Activated naive CD4-positive, alpha-beta T cell treated with anti-CD3 and anti-CD28 coated beads, Interleukin-2, amount 50 U/mL, for 72 hours (primary cell): Measurements from ENCODE around the gene SPRY2. TPM values are rescaled to one million over a fixed set of nuclear protein-coding genes. Genes with fewer than 3 reads are reported as not detected.
A peak's percentile ranks its signal among the peaks of the same experiment; 100 is the strongest.

ENCODE experiments used
- ATAC-seq, 2 donors: fragments of 150-1000 bp; cut with Tn5 transposase; 2 replicates each; pipeline ENCODE4 v1.10.0; 2021; ENCODE audit warnings: mild to moderate bottlenecking in 2 of 2, moderate library complexity in 2 of 2
- DNase-seq, 2 donors: peaks; one replicate each; pipeline ENCODE4 v3.0.0; 2021 to 2022; ENCODE audit warnings: low spot score in 2 of 2
- H3K27ac Mint-ChIP-seq, 2 donors: one replicate each; pipeline ENCODE4 v1.8.0; 2022; ENCODE audit warnings: mild to moderate bottlenecking in 2 of 2, mixed read lengths in 2 of 2
- H3K36me3 Mint-ChIP-seq, 2 donors: one replicate each; pipeline ENCODE4 v1.8.0; 2022; ENCODE audit warnings: mixed read lengths in 2 of 2
- H3K9me3 Mint-ChIP-seq, 2 donors: one replicate each; pipeline ENCODE4 v1.8.0; 2022; ENCODE audit warnings: mixed read lengths in 2 of 2
- total RNA-seq, 2 donors: library from RNA; stranded (reverse); gene quantifications; one replicate each; pipeline ENCODE4 v1.2.3, GENCODE V29; 2022

Gene SPRY2
- total RNA-seq, 2 donors from 2014 or later = 0.41 to 0.91 TPM

- no peaks in the 10 kb centered on the region for H3K36me3 Mint-ChIP-seq
- H3K27ac Mint-ChIP-seq = no peak overlapping the region
- no peak for DNase-seq
- ATAC-seq = no peak
- no peaks in the 10 kb centered on the region for H3K9me3 Mint-ChIP-seq
Observed at GRCh38 chr13:80337288-80338081, 3.4 kb downstream of the SPRY2 start.

DNA sequence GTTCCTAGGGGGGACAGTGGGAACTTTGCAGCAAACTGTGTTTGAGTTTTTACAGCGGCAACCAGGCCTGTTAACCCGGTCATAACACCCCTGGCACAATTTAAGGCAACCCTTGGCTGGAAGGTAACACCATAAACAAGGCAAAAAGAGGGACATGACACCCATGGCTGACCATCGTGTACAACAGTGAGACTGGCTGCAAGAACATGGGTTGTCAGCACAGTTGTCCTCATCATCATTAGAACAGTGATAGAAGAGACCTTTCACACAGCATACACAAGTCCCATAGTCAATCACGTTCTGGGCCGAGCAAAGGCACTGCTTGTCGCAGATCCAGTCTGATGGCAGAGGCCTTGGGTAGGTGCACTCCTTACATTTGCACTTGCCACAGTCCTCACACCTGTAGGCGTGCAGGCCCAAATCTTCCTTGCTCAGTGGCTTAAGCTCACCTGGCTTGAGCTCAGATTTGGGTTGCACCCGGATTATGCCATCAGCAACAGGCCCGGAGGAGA, 4.1 kb downstream of the SPRY2 start:
- DNase-seq = no peak
- no peaks in the 10 kb centered on the region for H3K9me3 Mint-ChIP-seq
- H3K27ac Mint-ChIP-seq = no peak overlapping the region
- no peak for ATAC-seq
- H3K36me3 Mint-ChIP-seq = no peaks in the 10 kb centered on the region

DNA sequence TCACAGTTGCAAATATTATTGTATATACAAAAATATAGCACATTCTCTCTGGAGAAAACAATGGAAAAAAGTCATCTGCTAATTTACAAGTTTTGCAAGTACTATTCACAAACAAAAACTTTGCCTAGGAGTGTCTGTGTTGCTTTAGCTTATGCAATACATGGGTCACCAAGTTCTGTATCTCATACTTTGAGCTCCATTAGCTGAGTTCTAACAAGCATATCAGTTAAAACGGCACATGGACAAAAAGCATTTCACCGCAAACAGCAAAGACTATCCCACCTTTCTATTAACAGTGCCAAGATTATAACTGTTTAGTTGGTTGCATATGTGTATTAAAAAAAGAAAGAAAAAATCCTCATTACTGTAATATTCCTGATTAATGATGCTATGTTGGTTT, 4.6 kb downstream of the SPRY2 start:
- Mint-ChIP-seq H3K9me3 (no peaks in the 10 kb centered on the region), H3K36me3 (no peaks in the 10 kb centered on the region), H3K27ac (no peak overlapping the region)
- no peak for DNase-seq
- ATAC-seq = no peak

DNA sequence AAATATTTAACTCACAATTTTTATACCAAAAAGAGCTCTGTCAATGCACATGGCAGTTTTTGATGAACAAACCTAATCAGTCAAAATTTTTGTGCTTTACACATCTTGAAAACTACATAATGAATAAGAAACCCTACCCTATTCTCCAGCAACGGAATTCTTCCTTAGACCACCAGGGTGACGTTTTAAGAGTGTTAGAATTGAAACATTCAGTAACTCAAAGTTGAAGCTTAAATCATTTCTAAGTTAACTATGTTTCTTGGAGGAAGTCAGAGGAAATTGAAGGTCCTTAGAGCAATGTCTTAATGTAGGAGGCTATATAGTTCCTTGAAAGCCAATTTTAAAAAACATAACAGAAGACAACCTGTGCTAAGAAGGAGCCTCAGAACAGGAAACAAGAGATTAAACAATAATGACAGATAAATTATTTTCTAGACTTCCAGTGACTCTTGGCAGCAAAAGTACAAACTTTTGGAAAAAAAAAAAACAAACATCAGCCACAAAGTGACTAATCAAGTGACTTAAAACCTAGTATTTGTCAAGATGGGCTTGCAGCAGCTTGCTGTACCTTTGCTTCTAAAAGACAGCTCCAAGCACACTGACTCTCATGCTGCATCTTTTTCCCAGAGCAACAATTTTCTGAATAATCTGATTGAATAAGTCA, 6.2 kb downstream of the SPRY2 start:
- ATAC-seq (no peak), DNase-seq (no peak)
- Mint-ChIP-seq H3K27ac (no peak overlapping the region), H3K36me3 (no peaks in the 10 kb centered on the region), H3K9me3 (no peaks in the 10 kb centered on the region)

DNA sequence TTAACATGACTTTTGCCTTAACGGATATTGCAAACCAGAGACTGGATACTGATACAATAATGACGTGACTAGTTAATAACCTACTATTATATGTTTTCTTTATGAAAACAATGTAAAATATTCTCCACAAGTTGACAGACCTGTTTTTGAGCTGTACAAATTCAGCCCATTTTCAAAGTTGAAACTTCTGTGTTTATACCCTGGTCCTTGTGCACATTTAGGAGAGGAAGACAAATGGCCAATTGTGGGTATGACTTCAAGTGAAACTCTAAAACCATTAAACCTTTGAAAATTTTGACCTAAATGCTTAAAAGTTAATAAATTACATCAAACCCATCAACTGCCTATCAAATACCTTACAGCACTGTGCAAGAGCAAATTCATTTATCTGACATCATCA, 8.9 kb downstream of the SPRY2 start:
- Mint-ChIP-seq H3K27ac (no peak overlapping the region), H3K36me3 (no peaks in the 10 kb centered on the region), H3K9me3 (no peaks in the 10 kb centered on the region)
- ATAC-seq = no peak
- no peak for DNase-seq

GRCh38 chr13:80329250-80329649, 11.7 kb downstream of the SPRY2 start:
- no peaks in the 10 kb centered on the region for H3K9me3 Mint-ChIP-seq
- H3K27ac Mint-ChIP-seq = no peak overlapping the region
- H3K36me3 Mint-ChIP-seq = no peaks in the 10 kb centered on the region
- no peak for DNase-seq
- no peak for ATAC-seq

DNA sequence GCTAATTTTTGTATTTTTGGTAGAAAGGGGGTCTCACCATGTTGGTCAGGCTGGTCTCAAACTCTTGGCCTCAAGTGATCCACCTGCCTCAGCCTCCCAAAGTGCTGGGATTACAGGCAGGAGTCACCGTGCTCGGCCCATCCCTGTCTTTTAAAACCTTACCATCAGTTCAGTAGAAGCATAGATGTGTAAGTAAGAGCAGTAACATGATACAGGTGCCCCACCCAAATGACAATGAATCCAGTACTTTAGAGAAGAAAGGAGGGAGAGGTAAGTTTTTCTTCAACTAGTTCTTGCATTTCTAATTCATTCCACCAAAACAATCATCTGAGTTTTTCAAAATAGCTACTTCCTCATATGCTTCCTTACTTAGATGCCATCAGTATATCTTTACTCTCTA, 21.9 kb downstream of the SPRY2 start:
- Mint-ChIP-seq H3K36me3 (no peaks in the 10 kb centered on the region), H3K9me3 (peaks cover 0 to 5% of the 10 kb centered on the region in 2 donors), H3K27ac (no peak overlapping the region)
- no peak for DNase-seq
- ATAC-seq = no peak

GRCh38 chr13:80314711-80315653, 25.9 kb downstream of the SPRY2 start:
- no peaks in the 10 kb centered on the region for H3K36me3 Mint-ChIP-seq
- no peaks in the 10 kb centered on the region for H3K9me3 Mint-ChIP-seq
- H3K27ac Mint-ChIP-seq = no peak overlapping the region
- ATAC-seq = no peak
- DNase-seq = no peak

DNA sequence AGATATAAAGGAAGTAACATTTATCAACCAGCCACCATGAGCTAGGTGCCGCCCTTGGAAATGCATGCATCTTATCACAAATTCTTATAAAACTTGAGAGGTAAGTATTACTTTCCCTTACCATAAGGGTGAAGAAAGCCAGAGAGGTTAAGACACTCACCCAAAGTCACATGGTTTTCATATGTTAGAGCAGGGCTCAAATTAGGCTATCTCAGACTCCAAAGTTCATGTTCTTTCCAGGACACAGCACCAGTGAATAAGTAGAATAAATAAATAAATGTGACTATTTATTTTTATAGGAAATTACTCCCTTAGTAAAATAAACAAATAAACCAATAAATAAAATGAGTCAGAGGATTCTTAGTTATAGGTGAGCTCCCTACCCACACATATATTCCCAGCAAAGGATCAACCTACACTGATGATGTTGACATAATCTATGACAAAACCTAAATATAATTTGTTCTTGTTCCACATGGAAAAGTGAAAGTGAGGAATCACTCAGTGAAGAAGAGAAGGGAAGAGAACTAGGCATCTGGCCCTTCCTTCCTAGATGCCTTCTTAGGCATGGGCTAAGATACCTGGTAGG, 27.2 kb downstream of the SPRY2 start:
- Mint-ChIP-seq H3K9me3 (no peaks in the 10 kb centered on the region), H3K36me3 (no peaks in the 10 kb centered on the region), H3K27ac (no peak overlapping the region)
- DNase-seq (no peak), ATAC-seq (no peak)

- H3K9me3 Mint-ChIP-seq = no peaks in the 10 kb centered on the region
- no peak for ATAC-seq
- no peak overlapping the region for H3K27ac Mint-ChIP-seq
- H3K36me3 Mint-ChIP-seq = no peaks in the 10 kb centered on the region
- no peak for DNase-seq
Observed at GRCh38 chr13:80312967-80313366, 28.0 kb downstream of the SPRY2 start.

DNA sequence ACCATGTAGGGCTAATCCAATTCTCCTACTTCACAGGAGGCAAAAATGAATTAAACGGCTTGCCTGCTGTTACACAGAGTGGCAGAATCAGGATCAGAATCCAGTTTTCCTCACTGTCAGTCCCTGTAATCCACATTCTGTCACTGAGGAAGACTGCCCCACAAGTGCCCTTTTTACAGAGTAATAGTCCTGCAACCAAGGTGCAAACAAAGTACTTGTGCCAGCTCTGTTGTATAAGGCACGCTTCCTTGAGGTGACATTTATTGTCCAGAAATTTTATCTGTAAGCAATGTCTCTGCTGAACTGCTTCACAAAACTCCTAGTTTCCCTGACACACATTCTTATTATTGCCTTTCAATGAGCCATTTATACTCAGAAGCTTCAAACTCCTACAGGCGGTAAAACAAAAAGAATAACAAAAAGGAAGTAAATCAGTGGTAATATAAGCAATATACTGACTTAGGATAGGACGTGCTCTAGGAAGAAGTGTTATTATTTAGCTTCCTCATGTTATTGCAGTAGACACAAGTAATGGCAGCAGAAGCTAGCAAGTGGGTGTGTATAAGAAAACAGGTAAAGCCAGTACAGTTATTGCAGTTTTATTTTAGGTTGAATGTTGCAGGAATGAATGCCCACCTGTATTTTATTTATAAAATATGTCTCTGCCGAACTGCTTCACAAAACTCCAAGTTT, 28.8 kb downstream of the SPRY2 start:
- no peak for ATAC-seq
- no peak overlapping the region for H3K27ac Mint-ChIP-seq
- H3K9me3 Mint-ChIP-seq = no peaks in the 10 kb centered on the region
- H3K36me3 Mint-ChIP-seq = no peaks in the 10 kb centered on the region
- DNase-seq = no peak

DNA sequence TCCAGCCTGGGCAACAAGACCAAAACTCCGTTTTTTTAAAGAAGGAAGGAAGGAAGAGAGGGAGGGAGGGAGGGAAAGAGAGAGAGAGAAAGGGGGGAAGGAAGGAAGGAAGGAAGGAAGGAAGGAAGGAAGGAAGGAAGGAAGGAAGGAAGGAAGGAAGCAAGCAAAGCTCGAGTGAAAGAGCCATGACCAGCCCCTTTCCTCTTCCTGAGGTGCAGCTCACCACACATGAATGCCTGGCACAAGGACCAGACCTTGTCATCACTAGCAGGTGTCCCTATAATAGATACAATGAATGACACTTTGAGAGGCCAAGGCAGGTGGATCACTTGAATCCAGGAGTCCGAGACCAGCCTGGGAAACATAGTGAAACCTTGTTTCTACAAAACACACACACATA, 31.0 kb downstream of the SPRY2 start:
- no peaks in the 10 kb centered on the region for H3K36me3 Mint-ChIP-seq
- ATAC-seq = no peak
- DNase-seq = no peak
- peak overlapping the region in 1 of 2 donors; percentile 26 for H3K27ac Mint-ChIP-seq
- no peaks in the 10 kb centered on the region for H3K9me3 Mint-ChIP-seq

DNA sequence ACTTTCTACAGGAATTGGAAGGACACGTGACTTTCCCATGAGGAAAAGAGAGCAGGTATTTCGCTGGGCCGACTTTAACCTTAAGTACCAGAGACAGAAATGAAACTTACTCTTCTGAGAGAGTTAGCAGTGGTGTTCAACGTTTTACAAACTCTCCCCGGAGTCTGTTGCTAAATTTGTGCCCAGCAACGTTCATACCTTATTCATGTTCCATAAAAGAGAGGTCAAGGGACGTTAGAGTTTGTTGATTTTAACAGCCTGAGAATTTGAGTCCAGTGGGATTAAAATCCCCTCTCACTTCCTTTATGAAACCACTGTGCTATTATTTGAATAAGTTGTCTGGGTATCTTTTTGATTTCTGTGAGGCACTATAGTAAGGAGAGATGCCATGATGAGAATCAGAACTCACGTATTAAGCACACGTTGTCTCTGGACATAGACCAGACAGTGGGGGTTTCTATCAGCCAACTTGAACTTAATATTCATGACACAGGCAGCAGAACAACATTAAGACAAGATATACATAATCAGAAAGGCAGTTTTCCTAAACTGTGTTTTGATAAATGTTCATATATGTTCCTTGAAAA, 33.4 kb downstream of the SPRY2 start:
- ATAC-seq (no peak), DNase-seq (no peak)
- no peaks in the 10 kb centered on the region for H3K9me3 Mint-ChIP-seq
- no peak overlapping the region for H3K27ac Mint-ChIP-seq
- no peaks in the 10 kb centered on the region for H3K36me3 Mint-ChIP-seq

GRCh38 chr13:80306337-80306972, 34.5 kb downstream of the SPRY2 start:
- no peaks in the 10 kb centered on the region for H3K36me3 Mint-ChIP-seq
- ATAC-seq = no peak
- DNase-seq = no peak
- H3K27ac Mint-ChIP-seq = no peak overlapping the region
- H3K9me3 Mint-ChIP-seq = no peaks in the 10 kb centered on the region

DNA sequence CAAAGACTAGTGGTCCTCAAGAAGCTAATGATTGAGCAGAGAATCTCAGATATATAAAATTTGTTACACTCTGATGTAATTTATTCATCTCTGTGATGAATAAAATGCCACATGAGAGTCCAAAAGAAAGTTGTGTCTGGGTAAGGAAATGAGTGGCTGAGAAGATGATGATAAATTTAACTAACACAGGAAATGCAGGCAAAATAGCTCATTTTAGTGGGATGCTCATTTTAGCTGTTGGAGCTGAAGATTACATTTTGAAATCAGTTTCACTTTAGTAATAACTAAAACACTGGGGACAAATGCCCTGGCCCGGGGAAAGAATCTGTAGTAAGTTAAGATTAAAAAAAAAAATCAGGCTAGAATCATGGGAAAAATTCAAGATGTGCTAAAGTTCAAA, 35.2 kb downstream of the SPRY2 start:
- no peak overlapping the region for H3K27ac Mint-ChIP-seq
- H3K36me3 Mint-ChIP-seq = no peaks in the 10 kb centered on the region
- H3K9me3 Mint-ChIP-seq = no peaks in the 10 kb centered on the region
- ATAC-seq (no peak), DNase-seq (no peak)
